NCI-H446 (cell line): ENCODE results near the gene ITFG1.
A peak's percentile ranks its signal among the peaks of the same experiment; 100 is the strongest.
"Not testable (repeated sequence)": the region's sequence is repeated elsewhere in the genome, so short reads cannot be mapped to it uniquely, and the experiment has no call there.

Experiments
- DNase-seq, 2 experiments: peaks; one replicate each; lab custom pipeline; 2025; lab: John Stamatoyannopoulos, UW

ITFG1 gene

GRCh38 chr16:47324309-47324708 is 136.6 kb downstream of the ITFG1 start:
- DNase-seq, result not testable (repeated sequence)

GRCh38 chr16:47323241-47323640 is 137.6 kb downstream of the ITFG1 start:
- no peak for DNase-seq

GRCh38 chr16:47320546-47321310 is 140.1 kb downstream of the ITFG1 start:
- DNase-seq, result no peak

GRCh38 chr16:47317465-47318240 is 143.2 kb downstream of the ITFG1 start:
- no peak for DNase-seq

GRCh38 chr16:47316442-47317015 is 144.3 kb downstream of the ITFG1 start:
- no peak for DNase-seq

GRCh38 chr16:47311738-47312505 is 148.9 kb downstream of the ITFG1 start:
- DNase-seq, result no peak

GRCh38 chr16:47310792-47311211 is 150.1 kb downstream of the ITFG1 start:
- DNase-seq, result no peak

- no peak for DNase-seq
These were observed 151.1 kb downstream of the ITFG1 start for GRCh38 chr16:47309581-47310312.

- DNase-seq, result no peak
These were observed 152.3 kb downstream of the ITFG1 start for GRCh38 chr16:47308601-47309000.

- DNase-seq, result no peak
These were observed 156.3 kb downstream of the ITFG1 start for GRCh38 chr16:47304563-47304962.

- DNase-seq, result no peak
These were observed 161.3 kb downstream of the ITFG1 start for GRCh38 chr16:47299587-47299986.

- no peak for DNase-seq
These were observed 175.9 kb downstream of the ITFG1 start for GRCh38 chr16:47284999-47285398.

GRCh38 chr16:47278306-47278970 is 182.4 kb downstream of the ITFG1 start:
- DNase-seq, result no peak

GRCh38 chr16:47276522-47276921 is 184.3 kb downstream of the ITFG1 start:
- DNase-seq, result no peak

- DNase-seq, result no peak
These were observed 197.9 kb downstream of the ITFG1 start for GRCh38 chr16:47262938-47263337.

- no peak for DNase-seq
These were observed 200.4 kb downstream of the ITFG1 start for GRCh38 chr16:47260503-47260902.

- peak in 1 of 2 experiments; percentile 6 for DNase-seq
These were observed 201.9 kb downstream of the ITFG1 start for GRCh38 chr16:47258874-47259461.

GRCh38 chr16:47254756-47255155 is 206.1 kb downstream of the ITFG1 start:
- no peak for DNase-seq

GRCh38 chr16:47250983-47251382 is 209.9 kb downstream of the ITFG1 start:
- no peak for DNase-seq

GRCh38 chr16:47247690-47248089 is 213.2 kb downstream of the ITFG1 start:
- no peak for DNase-seq

- no peak for DNase-seq
These were observed 216.7 kb downstream of the ITFG1 start for GRCh38 chr16:47244206-47244605.
